ENCODE results near the gene SLC38A5.

DNA sequence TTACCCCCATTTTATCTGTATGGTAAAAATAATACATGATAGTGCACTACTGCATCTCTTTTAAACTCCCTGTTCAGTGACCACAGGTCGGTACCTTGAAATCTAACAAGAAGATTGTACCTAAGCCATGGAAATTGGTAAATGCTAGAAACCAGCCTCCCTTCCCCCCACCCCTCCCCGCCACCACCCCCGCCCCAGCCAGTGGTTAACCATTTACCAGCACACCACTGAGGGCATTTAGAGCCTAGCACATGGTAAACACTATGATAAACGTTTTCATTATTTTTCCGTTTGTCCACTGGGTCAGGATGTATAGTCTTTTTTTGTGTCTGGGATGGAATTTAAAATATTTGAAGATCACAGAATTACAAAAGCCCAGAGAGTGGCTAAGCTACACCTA lies 5.2 kb upstream of the SLC38A5 start:
- TF ChIP-seq, protein P1, sequence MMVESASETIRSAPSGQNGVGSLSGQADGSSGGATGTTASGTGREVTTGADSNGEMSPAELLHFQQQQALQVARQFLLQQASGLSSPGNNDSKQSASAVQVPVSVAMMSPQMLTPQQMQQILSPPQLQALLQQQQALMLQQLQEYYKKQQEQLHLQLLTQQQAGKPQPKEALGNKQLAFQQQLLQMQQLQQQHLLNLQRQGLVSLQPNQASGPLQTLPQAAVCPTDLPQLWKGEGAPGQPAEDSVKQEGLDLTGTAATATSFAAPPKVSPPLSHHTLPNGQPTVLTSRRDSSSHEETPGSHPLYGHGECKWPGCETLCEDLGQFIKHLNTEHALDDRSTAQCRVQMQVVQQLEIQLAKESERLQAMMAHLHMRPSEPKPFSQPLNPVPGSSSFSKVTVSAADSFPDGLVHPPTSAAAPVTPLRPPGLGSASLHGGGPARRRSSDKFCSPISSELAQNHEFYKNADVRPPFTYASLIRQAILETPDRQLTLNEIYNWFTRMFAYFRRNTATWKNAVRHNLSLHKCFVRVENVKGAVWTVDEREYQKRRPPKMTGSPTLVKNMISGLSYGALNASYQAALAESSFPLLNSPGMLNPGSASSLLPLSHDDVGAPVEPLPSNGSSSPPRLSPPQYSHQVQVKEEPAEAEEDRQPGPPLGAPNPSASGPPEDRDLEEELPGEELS (CRISPR knock-in tag; IDR thresholded peaks at IDR 0.05), result no peak
- TF ChIP-seq, protein P2, sequence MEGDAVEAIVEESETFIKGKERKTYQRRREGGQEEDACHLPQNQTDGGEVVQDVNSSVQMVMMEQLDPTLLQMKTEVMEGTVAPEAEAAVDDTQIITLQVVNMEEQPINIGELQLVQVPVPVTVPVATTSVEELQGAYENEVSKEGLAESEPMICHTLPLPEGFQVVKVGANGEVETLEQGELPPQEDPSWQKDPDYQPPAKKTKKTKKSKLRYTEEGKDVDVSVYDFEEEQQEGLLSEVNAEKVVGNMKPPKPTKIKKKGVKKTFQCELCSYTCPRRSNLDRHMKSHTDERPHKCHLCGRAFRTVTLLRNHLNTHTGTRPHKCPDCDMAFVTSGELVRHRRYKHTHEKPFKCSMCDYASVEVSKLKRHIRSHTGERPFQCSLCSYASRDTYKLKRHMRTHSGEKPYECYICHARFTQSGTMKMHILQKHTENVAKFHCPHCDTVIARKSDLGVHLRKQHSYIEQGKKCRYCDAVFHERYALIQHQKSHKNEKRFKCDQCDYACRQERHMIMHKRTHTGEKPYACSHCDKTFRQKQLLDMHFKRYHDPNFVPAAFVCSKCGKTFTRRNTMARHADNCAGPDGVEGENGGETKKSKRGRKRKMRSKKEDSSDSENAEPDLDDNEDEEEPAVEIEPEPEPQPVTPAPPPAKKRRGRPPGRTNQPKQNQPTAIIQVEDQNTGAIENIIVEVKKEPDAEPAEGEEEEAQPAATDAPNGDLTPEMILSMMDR (IDR thresholded peaks at IDR 0.05), result no peak
